Measurements from ENCODE around the gene NRN1L.
A peak's percentile ranks its signal among the peaks of the same experiment; 100 is the strongest.

DNA sequence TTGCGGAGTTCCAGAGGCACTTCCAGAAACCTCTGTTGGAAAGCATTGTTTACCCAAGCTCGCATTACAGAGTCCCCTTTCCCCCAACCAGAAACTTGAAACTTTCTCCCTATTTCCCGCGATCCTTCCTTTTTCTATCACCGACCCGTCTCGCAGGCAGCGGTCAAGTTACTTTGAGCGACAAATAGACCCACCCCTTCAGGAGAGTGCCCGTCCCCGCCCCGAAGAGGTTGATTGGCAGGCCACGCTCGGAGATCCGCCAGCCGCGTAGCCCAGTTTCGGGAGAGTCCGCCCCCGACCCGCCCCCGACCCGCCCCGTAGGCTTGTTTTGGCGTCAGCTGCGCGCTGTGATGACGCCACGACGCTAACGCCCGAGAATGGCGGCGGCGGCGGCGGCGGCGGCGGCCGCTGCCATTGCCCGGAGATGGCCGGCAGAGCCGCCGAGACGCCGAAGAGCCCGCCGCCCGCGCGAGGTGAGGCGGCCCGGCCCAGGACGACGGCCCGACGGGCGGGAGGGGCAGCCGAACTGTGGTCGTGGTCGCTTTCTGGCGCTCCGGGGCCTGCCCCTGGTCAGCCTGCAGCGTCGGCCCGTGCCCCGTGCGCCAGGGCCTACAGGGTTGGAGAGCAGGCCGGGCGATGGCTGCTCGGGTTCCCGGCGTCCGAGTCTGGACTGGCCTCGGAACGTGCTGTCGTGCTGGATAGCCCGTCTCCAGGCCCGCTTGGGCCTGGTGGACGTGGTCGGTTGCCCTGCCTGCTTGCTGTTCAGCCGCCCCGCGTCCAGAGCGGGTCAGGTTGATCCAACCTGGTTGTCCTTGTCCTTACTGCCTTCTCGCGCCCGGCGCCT lies 8.4 kb downstream of the NRN1L start, which contains the start of gene PSKH1:
- TF ChIP-seq GABPA (IDR thresholded peaks at IDR 0.05 in 1 of 2, conservative IDR thresholded peaks at IDR 0.05 in 1 of 2) (peak in 1 of 2 donors; percentile 36), HNF4G (IDR thresholded peaks at IDR 0.05) (no peak), TAF1 (conservative IDR thresholded peaks at IDR 0.05) (no peak), RAD21 (IDR thresholded peaks at IDR 0.05) (peak; percentile 9 to 45), HNF4A (conservative IDR thresholded peaks at IDR 0.05) (peak in 1 of 2 donors; percentile 36), SP1 (IDR thresholded peaks at IDR 0.05) (peak; percentile 52), YY1 (IDR thresholded peaks at IDR 0.05) (peak; percentile 95), FOXA1 (IDR thresholded peaks at IDR 0.05) (no peak), RXRA (IDR thresholded peaks at IDR 0.05) (no peak), NR2F2 (IDR thresholded peaks at IDR 0.05) (no peak)
- TF ChIP-seq, protein P1, sequence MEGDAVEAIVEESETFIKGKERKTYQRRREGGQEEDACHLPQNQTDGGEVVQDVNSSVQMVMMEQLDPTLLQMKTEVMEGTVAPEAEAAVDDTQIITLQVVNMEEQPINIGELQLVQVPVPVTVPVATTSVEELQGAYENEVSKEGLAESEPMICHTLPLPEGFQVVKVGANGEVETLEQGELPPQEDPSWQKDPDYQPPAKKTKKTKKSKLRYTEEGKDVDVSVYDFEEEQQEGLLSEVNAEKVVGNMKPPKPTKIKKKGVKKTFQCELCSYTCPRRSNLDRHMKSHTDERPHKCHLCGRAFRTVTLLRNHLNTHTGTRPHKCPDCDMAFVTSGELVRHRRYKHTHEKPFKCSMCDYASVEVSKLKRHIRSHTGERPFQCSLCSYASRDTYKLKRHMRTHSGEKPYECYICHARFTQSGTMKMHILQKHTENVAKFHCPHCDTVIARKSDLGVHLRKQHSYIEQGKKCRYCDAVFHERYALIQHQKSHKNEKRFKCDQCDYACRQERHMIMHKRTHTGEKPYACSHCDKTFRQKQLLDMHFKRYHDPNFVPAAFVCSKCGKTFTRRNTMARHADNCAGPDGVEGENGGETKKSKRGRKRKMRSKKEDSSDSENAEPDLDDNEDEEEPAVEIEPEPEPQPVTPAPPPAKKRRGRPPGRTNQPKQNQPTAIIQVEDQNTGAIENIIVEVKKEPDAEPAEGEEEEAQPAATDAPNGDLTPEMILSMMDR (IDR thresholded peaks at IDR 0.05; ENCODE audit: low read depth, low read length, missing input control) = no peak
- TF ChIP-seq, protein P2, sequence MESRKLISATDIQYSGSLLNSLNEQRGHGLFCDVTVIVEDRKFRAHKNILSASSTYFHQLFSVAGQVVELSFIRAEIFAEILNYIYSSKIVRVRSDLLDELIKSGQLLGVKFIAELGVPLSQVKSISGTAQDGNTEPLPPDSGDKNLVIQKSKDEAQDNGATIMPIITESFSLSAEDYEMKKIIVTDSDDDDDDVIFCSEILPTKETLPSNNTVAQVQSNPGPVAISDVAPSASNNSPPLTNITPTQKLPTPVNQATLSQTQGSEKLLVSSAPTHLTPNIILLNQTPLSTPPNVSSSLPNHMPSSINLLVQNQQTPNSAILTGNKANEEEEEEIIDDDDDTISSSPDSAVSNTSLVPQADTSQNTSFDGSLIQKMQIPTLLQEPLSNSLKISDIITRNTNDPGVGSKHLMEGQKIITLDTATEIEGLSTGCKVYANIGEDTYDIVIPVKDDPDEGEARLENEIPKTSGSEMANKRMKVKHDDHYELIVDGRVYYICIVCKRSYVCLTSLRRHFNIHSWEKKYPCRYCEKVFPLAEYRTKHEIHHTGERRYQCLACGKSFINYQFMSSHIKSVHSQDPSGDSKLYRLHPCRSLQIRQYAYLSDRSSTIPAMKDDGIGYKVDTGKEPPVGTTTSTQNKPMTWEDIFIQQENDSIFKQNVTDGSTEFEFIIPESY (IDR thresholded peaks at IDR 0.05) = peak; percentile 43
- TF ChIP-seq, protein P3, sequence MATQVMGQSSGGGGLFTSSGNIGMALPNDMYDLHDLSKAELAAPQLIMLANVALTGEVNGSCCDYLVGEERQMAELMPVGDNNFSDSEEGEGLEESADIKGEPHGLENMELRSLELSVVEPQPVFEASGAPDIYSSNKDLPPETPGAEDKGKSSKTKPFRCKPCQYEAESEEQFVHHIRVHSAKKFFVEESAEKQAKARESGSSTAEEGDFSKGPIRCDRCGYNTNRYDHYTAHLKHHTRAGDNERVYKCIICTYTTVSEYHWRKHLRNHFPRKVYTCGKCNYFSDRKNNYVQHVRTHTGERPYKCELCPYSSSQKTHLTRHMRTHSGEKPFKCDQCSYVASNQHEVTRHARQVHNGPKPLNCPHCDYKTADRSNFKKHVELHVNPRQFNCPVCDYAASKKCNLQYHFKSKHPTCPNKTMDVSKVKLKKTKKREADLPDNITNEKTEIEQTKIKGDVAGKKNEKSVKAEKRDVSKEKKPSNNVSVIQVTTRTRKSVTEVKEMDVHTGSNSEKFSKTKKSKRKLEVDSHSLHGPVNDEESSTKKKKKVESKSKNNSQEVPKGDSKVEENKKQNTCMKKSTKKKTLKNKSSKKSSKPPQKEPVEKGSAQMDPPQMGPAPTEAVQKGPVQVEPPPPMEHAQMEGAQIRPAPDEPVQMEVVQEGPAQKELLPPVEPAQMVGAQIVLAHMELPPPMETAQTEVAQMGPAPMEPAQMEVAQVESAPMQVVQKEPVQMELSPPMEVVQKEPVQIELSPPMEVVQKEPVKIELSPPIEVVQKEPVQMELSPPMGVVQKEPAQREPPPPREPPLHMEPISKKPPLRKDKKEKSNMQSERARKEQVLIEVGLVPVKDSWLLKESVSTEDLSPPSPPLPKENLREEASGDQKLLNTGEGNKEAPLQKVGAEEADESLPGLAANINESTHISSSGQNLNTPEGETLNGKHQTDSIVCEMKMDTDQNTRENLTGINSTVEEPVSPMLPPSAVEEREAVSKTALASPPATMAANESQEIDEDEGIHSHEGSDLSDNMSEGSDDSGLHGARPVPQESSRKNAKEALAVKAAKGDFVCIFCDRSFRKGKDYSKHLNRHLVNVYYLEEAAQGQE (IDR thresholded peaks at IDR 0.05) = no peak
- TF ChIP-seq, protein P4, sequence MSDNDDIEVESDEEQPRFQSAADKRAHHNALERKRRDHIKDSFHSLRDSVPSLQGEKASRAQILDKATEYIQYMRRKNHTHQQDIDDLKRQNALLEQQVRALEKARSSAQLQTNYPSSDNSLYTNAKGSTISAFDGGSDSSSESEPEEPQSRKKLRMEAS (IDR thresholded peaks at IDR 0.05) = no peak
